HG02571 (cell line): Measurements from ENCODE around the gene TNRC6A.
"Not testable (repeated sequence)": the region's sequence is repeated elsewhere in the genome, so short reads cannot be mapped to it uniquely, and the experiment has no call there.

Experiments
- ATAC-seq: cut with Tn5 transposase; IDR thresholded peaks from one replicate; pipeline ENCODE4 v1.9.1; 2021; ENCODE audit warnings: mild to moderate bottlenecking, moderate library complexity; ENCODE audit not compliant: unreplicated experiment

Gene TNRC6A

GRCh38 chr16:24723663-24724062, 5.8 kb upstream of the TNRC6A start:
- ATAC-seq: no peak

GRCh38 chr16:24728011-24728410, 1.4 kb upstream of the TNRC6A start:
- ATAC-seq: no peak

DNA sequence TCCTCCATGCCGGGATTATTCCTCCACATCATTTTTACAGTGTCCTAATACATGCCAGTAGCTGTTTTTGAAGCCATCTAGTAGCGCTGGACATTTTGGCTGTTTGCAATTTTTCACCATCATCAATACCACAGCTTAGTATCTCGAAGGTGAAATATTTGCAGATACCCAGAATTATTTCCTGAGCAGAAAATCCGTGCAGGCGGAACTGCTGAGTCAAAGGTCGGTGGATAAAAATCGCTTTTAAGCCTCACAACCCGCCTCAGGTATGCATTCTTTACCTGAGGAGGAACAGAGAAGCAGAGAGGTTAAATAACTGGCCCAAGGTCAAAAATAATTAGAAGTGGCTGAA, 584 bp upstream of the TNRC6A start:
- no peak for ATAC-seq

DNA sequence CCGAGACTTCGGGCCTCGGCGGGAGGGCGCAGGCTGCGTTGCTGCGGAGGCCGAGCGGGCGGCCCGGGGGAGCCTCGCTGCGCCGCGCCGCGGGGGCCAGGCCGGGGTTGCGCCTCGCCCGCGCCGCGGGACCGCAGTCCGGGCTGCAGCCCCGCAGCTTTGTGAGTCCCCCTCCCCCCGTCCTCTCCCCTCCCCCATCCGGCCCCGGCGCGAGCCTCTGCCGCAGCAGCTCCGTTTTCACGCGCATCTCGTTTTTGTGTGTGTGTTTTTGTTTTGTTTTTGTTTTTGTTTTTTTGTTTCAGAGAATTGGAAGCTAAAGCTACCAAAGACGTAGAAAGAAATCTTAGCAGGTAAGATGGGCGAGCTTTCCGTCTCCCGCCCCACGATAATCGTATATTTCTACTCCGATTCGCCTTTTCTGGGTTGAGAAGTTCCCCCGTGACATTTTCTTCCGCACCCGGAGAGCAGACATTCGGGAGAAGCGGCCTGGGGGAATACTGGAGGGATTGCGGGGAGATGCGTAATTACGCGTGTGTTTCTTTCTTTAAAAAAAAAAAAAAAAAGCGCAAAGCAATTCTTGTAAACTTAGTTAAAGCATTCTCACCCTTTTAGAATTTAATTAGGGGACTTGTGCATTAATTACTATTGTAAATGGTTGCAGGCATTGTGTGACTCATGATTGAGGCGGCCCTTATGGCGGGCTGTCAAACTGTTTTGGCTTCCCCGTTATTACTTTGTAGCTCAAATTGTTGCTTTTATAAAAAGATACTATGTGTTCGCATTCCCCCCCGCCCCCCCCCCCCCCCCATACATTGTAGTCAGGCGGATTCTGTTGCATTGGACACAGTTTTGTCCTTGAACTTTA, 732 bp downstream of the TNRC6A start:
- ATAC-seq: no peak

- ATAC-seq: no peak
Observed at GRCh38 chr16:24730914-24731313, 1.5 kb downstream of the TNRC6A start.

- ATAC-seq: no peak
Observed at GRCh38 chr16:24731722-24732419, 2.4 kb downstream of the TNRC6A start.

DNA sequence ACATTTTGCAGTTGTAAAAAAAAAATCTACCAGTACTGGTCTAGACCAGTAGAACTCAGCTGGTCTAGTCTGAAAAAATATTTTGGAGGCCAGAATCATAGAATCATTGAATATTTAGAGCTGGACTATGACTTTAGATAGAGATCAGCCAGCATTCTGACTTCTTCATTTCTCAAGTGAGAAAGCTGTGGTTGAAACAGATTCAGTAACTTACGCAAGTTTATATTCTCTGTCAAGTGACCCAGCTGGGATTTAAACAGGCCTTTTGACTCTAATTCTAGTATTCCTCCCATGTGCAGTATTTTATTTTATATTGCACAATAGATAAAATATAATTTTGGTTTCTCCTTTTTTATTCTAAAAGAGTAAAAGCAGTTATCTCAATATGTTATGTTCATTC, 4.9 kb downstream of the TNRC6A start:
- no peak for ATAC-seq

DNA sequence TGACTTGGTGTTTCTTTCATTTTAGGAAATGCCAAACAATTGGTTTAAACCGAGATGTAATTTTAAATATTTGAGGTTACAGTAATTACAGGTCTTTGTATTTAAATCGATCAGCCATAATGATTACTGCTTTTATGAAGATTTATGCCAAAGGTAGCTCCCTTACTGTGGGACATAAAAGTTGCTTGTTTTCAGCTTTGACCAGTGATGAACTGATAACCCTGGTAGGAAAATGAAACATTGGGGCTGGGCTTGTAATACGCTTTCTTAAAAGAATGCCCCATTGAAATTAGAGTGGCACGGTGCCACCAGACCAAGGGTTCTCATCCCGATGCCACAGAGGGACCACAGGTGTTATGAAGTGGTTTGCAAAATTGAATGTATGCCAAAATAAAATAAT, 7.3 kb downstream of the TNRC6A start:
- no peak for ATAC-seq

DNA sequence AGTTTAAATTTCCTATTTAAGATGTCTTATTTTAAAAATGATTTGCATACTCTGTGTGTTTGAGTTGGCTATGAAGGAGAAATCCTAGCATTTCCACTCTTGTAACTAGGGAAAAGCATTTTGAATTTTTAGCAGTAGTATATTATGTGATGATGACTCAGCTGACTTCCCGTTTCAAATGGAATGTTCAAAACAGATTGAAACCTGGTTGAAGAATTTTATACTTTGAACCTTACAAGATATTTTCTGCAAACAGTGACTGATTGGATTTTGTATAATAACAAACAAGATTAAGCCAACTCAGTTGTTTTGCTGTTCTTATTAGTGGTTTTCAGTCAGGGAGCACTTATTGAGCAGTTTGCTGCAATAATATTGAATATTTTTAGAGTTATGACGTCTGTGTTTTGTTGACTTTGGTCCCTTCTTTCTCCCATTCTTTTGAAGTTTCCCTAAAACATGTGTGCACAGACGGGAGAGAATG, 8.0 kb downstream of the TNRC6A start:
- ATAC-seq: no peak

- no peak for ATAC-seq
Observed at GRCh38 chr16:24737916-24738594, 8.6 kb downstream of the TNRC6A start.

DNA sequence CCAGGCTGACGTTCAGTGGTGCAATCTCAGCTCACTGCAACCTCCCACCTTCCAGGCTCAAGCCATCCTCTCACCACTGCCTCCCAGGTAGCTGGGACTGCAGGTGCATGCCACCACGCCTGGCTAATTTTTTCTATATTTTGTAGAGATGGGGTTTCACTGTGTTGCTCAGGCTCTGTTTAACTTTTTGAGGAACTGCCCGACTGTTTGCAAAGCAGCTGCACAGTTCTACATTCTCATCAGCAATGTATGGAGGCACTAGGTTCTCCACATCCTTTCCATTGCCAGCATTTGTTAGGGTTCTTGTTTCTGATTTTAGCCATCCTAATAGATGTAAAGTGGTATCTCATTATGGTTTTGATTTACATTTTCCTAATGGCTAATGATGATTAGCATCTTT, 9.4 kb downstream of the TNRC6A start:
- ATAC-seq: no peak

DNA sequence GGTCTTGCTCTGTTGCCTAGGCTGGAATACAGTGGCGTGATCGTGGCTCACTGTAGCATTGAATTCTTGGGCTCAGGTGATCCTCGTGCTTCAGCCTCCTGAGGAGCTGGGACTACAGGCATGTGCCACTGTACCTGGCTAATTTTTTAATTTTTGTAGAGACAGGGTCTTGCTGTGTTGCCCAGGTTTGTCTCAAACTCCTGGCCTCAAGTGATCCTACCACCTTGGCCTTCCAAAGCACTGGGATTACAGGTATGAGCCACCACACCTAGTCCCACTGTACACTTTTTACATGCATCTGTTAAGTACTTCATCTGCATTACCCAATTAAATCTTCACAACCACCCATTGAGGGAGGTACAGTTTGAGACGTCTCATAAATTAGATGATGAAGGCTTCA, 12.4 kb downstream of the TNRC6A start:
- no peak for ATAC-seq

- not testable (repeated sequence) for ATAC-seq
Observed at GRCh38 chr16:24742610-24743009, 13.2 kb downstream of the TNRC6A start.

- ATAC-seq: no peak
Observed at GRCh38 chr16:24745391-24745790, 15.9 kb downstream of the TNRC6A start.

DNA sequence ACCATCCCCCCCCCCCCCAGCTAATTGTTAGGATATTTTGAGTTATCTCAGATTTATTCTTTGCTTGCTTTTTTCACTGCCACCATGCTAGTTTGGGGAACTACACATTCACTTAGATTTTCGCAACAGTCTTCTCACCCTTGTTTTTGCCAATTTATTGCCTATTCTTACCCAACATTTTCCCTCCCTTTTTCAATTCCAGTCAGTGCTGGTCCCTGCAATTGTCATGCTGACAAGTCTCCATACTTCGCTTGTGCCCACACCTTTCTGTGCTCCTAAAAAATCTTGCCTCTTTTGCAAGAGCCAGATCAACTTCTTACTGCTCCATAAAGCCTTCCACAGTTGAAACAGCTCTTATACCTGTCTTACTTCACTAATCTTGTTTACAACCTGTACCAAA, 16.3 kb downstream of the TNRC6A start:
- ATAC-seq: no peak

DNA sequence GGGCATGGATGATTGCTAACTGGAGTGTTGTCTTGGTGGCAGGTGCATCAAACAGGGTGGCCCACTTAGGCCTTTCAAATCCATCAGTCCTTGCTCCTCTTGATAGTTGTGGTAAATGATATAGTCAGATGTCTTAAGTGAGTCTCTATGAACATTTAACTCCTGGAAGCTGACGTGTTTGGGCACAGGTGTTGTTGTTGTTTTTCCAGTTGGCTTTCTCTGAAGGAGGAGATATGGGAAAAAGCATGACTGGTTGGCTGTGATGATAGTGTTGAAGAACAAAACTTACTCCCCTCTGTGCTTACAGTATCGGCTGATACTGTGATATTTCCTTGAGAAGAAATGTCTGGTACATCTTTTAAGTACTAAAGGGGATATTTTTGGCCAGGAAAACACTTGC, 18.0 kb downstream of the TNRC6A start:
- no peak for ATAC-seq

DNA sequence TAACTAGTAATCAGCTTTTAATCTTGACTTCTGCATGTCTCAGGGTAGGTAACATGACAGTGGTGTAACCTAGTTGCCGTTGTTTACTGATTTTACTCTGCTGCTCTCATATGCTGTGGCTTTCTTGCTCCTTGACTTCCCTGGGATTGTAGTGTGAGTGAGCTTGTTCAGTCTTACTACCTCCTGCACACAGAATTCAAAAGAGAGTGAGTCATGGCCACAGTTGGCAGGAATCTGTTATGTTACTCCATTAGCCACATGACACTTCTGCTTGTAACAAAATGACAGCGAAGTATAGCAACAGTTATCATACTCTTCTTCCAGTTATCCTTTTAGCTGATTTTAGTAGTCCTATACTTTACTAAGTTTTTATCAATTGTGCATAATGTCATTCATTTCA, 18.8 kb downstream of the TNRC6A start:
- no peak for ATAC-seq

DNA sequence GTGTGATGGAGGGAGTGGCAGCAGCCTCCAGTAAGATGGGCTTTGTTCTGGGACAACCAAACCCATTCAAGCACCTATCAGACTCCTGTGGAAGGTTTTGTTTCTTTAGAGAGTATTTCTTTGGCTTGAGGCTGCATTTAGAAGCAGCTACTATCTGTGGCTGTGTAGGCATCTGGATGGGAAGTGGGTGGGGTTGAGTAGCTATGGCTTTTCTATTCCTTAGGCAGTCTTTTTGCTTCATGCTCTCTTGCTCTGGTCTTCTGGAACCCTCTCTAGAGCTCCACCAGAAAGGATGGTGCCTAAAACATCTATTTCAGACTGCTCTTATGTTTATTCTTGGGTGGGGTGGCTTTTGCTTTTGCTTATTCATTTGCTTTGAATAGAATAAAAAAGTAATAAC, 19.9 kb downstream of the TNRC6A start:
- ATAC-seq: no peak

GRCh38 chr16:24749872-24750271, 20.4 kb downstream of the TNRC6A start:
- not testable (repeated sequence) for ATAC-seq

- ATAC-seq: no peak
Observed at GRCh38 chr16:24753000-24753399, 23.5 kb downstream of the TNRC6A start.

DNA sequence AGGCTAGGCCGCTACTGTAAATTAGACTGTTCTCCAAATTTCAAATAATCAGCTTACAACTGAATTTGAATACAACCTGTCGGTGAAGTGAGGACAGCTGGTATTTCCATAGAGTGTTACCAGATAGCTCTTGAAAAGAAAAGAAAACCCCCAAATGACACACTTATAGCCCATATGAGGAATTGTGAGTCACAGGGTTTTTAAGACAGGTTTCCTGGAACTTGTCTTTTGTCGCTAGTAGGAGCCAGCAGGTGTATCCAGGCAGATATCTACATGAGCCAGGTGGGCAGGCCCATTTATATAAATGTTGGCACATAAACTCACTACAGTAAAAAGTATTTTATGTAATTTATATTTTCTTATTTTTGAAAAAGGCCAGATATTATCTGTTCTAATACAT, 24.0 kb downstream of the TNRC6A start:
- ATAC-seq: no peak

GRCh38 chr16:24754543-24754942, 25.1 kb downstream of the TNRC6A start:
- no peak for ATAC-seq
